GM12878 (cell line): ENCODE measurements around the gene E2F2. TPM values are rescaled to one million over a fixed set of nuclear protein-coding genes. Genes with fewer than 3 reads are reported as not detected.

Experiments used
- ATAC-seq: fragments of 200-7000 bp; cut with Tn5 transposase; 3 replicates; pipeline ENCODE4 v1.9.1; 2020; ENCODE audit warnings: mild to moderate bottlenecking, moderate library complexity
- BruUV-seq: library from RNA; stranded (reverse); fragments of 400-500 nt; replicated peaks from 2 replicates; lab custom pipeline; 2021; lab: Mats Ljungman, UMichigan
- CTCF ChIA-PET: fragments of 300-600 bp; sonication (Branson Sonifier 250); formaldehyde crosslinking; extraction: SDS; loops from one replicate; lab custom pipeline; 2021; ENCODE audit warnings: inconsistent platforms; lab: Yijun Ruan, JAX
- POLR2A ChIA-PET: fragments of 350-600 bp; formaldehyde crosslinking; extraction: SDS; loops from one replicate; lab custom pipeline; 2021; ENCODE audit warnings: inconsistent platforms; lab: Charles Lee
- RAD21 ChIA-PET: fragments of 300-600 bp; sonication (Branson Sonifier 250); formaldehyde crosslinking; loops from one replicate; lab custom pipeline; 2023; ENCODE audit warnings: antibody characterized with exemption; ENCODE audit not compliant: unreplicated experiment; lab: Charles Lee
- SMC1A ChIA-PET: fragments of 300-600 bp; sonication (Branson Sonifier 250); formaldehyde crosslinking; loops from one replicate; lab custom pipeline; 2023; ENCODE audit not compliant: unreplicated experiment, uncharacterized antibody; lab: Charles Lee
- DNase-seq: peaks from one replicate; pipeline ENCODE4 v3.0.0-alpha.2; 2011; ENCODE audit warnings: low read depth, low spot score
- FAIRE-seq: peaks from 3 replicates; lab custom pipeline; 2011; peaks lifted over from hg19 to GRCh38; lab: Jason Lieb, UNC
- H2AFZ ChIP-seq: 2 replicates; pipeline ENCODE4 v1.6.0; 2011; ENCODE audit warnings: low read depth, low read length, control low read depth; ENCODE audit not compliant: control insufficient read depth
- H3K27ac ChIP-seq: 2 replicates; pipeline ENCODE4 v1.5.1; 2011; ENCODE audit warnings: control low read depth; ENCODE audit not compliant: control insufficient read depth, insufficient read depth
- H3K27me3 ChIP-seq, 2 experiments: replicated peaks in 1 of 2; 2 replicates each; pipeline versions ENCODE4 v1.6.0 to v1.6.1; 2011; ENCODE audit warnings: low read length in 1 of 2; ENCODE audit not compliant: control insufficient read depth in 2 of 2, insufficient read depth in 2 of 2
- H3K36me3 ChIP-seq, 2 experiments: 2 replicates each; pipeline ENCODE4 v1.5.1; 2011; ENCODE audit warnings: low read length in 1 of 2; ENCODE audit not compliant: control insufficient read depth in 2 of 2, insufficient read depth in 2 of 2
- H3K4me1 ChIP-seq: 2 replicates; pipeline ENCODE4 v1.6.1; 2011; ENCODE audit warnings: mild to moderate bottlenecking, low read length, moderate library complexity, mixed read lengths; ENCODE audit not compliant: control insufficient read depth, insufficient read depth
- H3K4me2 ChIP-seq: 2 replicates; pipeline ENCODE4 v1.6.0; 2011; ENCODE audit warnings: control low read depth; ENCODE audit not compliant: control insufficient read depth, insufficient read depth
- H3K4me3 ChIP-seq: fragments of 200-600 bp; sonication (generic); 2 replicates; pipeline ENCODE4 v1.5.1; 2016
- H3K79me2 ChIP-seq: 2 replicates; pipeline ENCODE4 v1.6.0; 2011; ENCODE audit warnings: low read length; ENCODE audit not compliant: control insufficient read depth, insufficient read depth
- H3K9ac ChIP-seq: 2 replicates; pipeline ENCODE4 v1.8.0; 2011; ENCODE audit warnings: low read length, control low read depth, mixed read lengths; ENCODE audit not compliant: control insufficient read depth, insufficient read depth
- H3K9me3 ChIP-seq: replicated peaks from 3 replicates; pipeline ENCODE4 v1.5.1; 2011; ENCODE audit warnings: mild to moderate bottlenecking, low read length; ENCODE audit not compliant: control insufficient read depth, insufficient read depth
- H4K20me1 ChIP-seq: 2 replicates; pipeline ENCODE4 v1.6.0; 2011; ENCODE audit not compliant: control insufficient read depth, insufficient read depth
- ESRRA ChIP-seq: IDR thresholded peaks from 2 replicates; pipeline ENCODE4 v1.6.1; 2012; ENCODE audit warnings: mild to moderate bottlenecking, low read length, improper control_type of control experiment
- HCFC1 ChIP-seq: fragments of 150-350 bp; IDR thresholded peaks from 2 replicates; pipeline ENCODE4 v1.6.1; 2014; ENCODE audit warnings: low read length
- IKZF1 ChIP-seq: fragments of 450-650 bp; conservative IDR thresholded peaks from 2 replicates; pipeline ENCODE4 v1.6.1; 2017; ENCODE audit warnings: antibody characterized with exemption, mild to moderate bottlenecking
- IKZF2 ChIP-seq, 2 experiments: fragments of 450-650 bp; IDR thresholded peaks; 2 replicates each; pipeline ENCODE4 v1.6.1; 2017; ENCODE audit warnings: mild to moderate bottlenecking in 2 of 2, moderate library complexity in 2 of 2
- KLF5 ChIP-seq: fragments of 450-650 bp; IDR thresholded peaks from 2 replicates; pipeline ENCODE4 v1.6.1; 2014; ENCODE audit warnings: mild to moderate bottlenecking; ENCODE audit not compliant: partially characterized antibody
- MXI1 ChIP-seq: fragments of 150-350 bp; IDR thresholded peaks from 2 replicates; pipeline ENCODE4 v1.6.1; 2011; ENCODE audit warnings: low read depth, mild to moderate bottlenecking, inconsistent platforms, low read length, improper control_type of control experiment
- NR2F1 ChIP-seq: fragments of 450-650 bp; conservative IDR thresholded peaks from 2 replicates; pipeline ENCODE4 v1.6.1; 2017; ENCODE audit warnings: mild to moderate bottlenecking
- NRF1 ChIP-seq: conservative IDR thresholded peaks from 2 replicates; pipeline ENCODE4 v1.6.1; 2011; ENCODE audit warnings: mild to moderate bottlenecking, low read depth, low read length, improper control_type of control experiment
- POU2F2 ChIP-seq: IDR thresholded peaks from 3 replicates; pipeline ENCODE4 v1.6.1; 2011; ENCODE audit warnings: low read depth, mild to moderate bottlenecking, low read length, borderline replicate concordance
- RAD21 ChIP-seq: IDR thresholded peaks from 2 replicates; pipeline ENCODE4 v1.6.1; 2011; ENCODE audit warnings: mild to moderate bottlenecking, low read depth, low read length, moderate library complexity; ENCODE audit not compliant: insufficient read depth
- SKIL ChIP-seq: fragments of 450-650 bp; IDR thresholded peaks from 2 replicates; pipeline ENCODE4 v1.6.1; 2017; ENCODE audit warnings: mild to moderate bottlenecking, low read depth, inconsistent platforms; ENCODE audit not compliant: poor library complexity, severe bottlenecking
- ZNF24 ChIP-seq: fragments of 450-650 bp; IDR thresholded peaks from 2 replicates; pipeline ENCODE4 v1.6.1; 2017; ENCODE audit warnings: antibody characterized with exemption, mild to moderate bottlenecking
- WGBS: methylation state at CpG from one replicate; pipeline ENCODE4 v1.1.6; 2016; ENCODE audit warnings: low lambda C conversion rate; ENCODE audit not compliant: insufficient replicate concordance, insufficient coverage; ENCODE audit errors: missing lambda C conversion rate; 5-methylcytosine and 5-hydroxymethylcytosine counted together
- in situ Hi-C: fragments of 300-500 bp; cut with MboI; formaldehyde crosslinking; loops from 9 replicates; pipeline ENCODE4 v1.14.3; 2018; ENCODE audit warnings: mixed read lengths
- intact Hi-C: fragments of 100-400 bp; cut with micrococcal nuclease; formaldehyde crosslinking; loops from one replicate; pipeline ENCODE4 v1.14.2; 2022; ENCODE audit not compliant: unreplicated experiment
- polyA plus RNA-seq, 11 experiments: library from polyadenylated mRNA; depleted of rRNA in 4 of 11; unstranded in 6 of 11; stranded (reverse) in 5 of 11; fragments of >200 nt; fragmentation: Nextera tagmentation in 4 of 11; fragmentation: Illumina TruSeq in 1 of 11; extraction: Ambion mirVana in 4 of 11; extraction: Trizol in 1 of 11; gene quantifications; 1 replicate in 1 of 11; 2 replicates in 10 of 11; pipeline versions ENCODE4 v1.2.1 to v1.2.3, GENCODE V29; 2011 to 2016; ENCODE audit warnings: inconsistent platforms in 2 of 11, missing spikeins in 2 of 11, low read depth in 1 of 11
- total RNA-seq, 4 experiments: library from RNA; depleted of rRNA in 3 of 4; stranded (reverse); fragments of >200 nt in 3 of 4; fragmentation: Illumina TruSeq in 1 of 4; extraction: Trizol in 1 of 4; gene quantifications; 2 replicates each; pipeline versions ENCODE4 v1.2.1 to v1.2.3, GENCODE V29; 2013 to 2021

E2F2 gene
- total and polyA plus RNA-seq, 10 of the 15 experiments (the other 5 are each of a cell fraction or from before 2014, with no cell fraction given), result 3.8 to 27.2 (median 14.6) TPM

DNA sequence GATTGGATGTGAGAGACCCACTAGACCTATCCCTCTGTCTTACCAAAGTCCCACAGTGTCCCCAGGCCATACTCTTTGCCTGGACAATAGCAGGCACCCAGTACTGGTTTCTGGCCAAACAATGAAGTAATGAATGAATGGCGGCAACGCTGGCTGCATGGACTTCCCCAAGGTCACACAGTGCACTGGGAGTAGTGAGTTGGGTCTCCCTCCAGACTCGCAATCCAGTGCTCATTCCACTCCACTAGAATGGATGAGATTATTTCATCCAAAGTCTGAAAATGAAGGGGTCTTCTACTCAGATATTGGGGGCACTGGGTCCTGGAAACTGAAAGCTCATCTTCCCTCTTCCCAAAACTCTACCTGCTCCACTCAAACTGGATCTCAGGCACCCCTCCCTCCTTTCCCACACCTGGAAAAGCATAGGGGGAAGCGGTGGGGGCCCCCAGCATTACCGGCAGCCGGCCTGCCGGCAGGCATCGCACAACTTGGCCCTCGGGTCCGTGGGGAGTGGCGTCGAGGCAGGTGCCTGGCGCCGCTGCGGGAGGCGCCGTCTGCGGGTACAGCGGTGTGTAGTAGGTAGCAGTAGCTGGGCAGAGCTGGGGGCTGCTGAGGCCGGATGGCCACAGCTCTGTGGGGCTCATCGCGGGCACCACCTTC is 816 bp downstream of the E2F2 start:
- WGBS, result 8% methylated on average over 19 of the region's 22 CpGs
- H3K27ac ChIP-seq, result peak overlapping the region; percentile 89

More for the DNA sequence above, 816 bp downstream of the E2F2 start:
- in situ Hi-C loops (loop anchor here (5.0 kb wide), 1 partner anchor 33 kb away; no protein-coding TSS in a partner anchor), intact Hi-C loops (no loop called here)
- ChIA-PET POLR2A (interaction anchor here (0.6 to 3.0 kb wide), 9 partner anchors 10 to 90 kb away, joined by 3 to 30 read pairs (median 3); partner anchors contain the start of gene ID3), RAD21 (interaction anchor here (0.6 to 11.3 kb wide), 6 partner anchors 9 to 214 kb away, joined by 3 to 153 read pairs (median 10); no protein-coding TSS in a partner anchor), CTCF (interaction anchor here (1.0 to 28.3 kb wide), 7 partner anchors 10 to 191 kb away, joined by 3 to 784 read pairs (median 4); no protein-coding TSS in a partner anchor), SMC1A (interaction anchor here (1.3 to 14.8 kb wide), 9 partner anchors 8 to 107 kb away, joined by 3 to 201 read pairs (median 7); no protein-coding TSS in a partner anchor)
- Histone ChIP-seq H3K9ac (peak overlapping the region; percentile 91), H3K4me3 (peak overlapping the region; percentile 85), H2AFZ (peak overlapping the region; percentile 48), H3K79me2 (peaks cover 53% of the 10 kb centered on the region), H3K9me3 (no peaks in the 10 kb centered on the region), H3K4me2 (peak overlapping the region; percentile 91), H3K36me3 (no peaks in the 10 kb centered on the region), H3K4me1 (peaks cover 71% of the 10 kb centered on the region), H3K27me3 (no peaks in the 10 kb centered on the region), H4K20me1 (no peaks in the 10 kb centered on the region)
- peak; percentile 23 for ATAC-seq
- TF ChIP-seq MXI1 (no peak), NRF1 (no peak), RAD21 (no peak), POU2F2 (no peak), SKIL (no peak), ZNF24 (peak; percentile 92), IKZF2 (IDR thresholded peaks at IDR 0.05) (no peak), NR2F1 (peak; percentile 13; the same call in 1 of the 2 replicates), KLF5 (no peak), HCFC1 (no peak), ESRRA (no peak), IKZF1 (peak; percentile 59; the same call in 1 of the 2 replicates)
- DNase-seq, result no peak
- TSS peak; percentile 68 for BruUV-seq
- FAIRE-seq, result no peak
